ENCODE measurements around the gene DLGAP1.
"Not testable (repeated sequence)": the region's sequence is repeated elsewhere in the genome, so short reads cannot be mapped to it uniquely, and the experiment has no call there.

The DLGAP1 gene

DNA sequence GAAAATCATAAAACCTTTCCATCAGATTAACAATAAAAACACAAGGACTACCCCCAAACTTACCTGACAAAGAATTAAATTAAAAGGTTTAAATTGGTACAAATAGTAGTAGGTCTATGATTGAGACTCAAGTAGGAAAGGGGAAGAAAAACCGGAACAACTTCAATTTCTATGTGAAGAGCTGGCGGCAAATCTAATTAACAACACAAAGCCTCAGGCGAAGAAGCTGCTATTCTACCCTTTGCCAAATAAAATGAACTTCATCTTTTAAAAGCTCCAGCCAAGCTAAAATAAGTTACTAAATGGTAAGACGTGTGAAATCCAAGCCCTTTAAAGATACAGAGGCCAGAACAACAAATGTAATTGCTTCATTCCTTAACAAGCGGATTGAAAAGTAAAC is 146.5 kb downstream of the DLGAP1 start:
- Histone ChIP-seq H3K36me3 (no peaks in the 10 kb centered on the region), H3K4me3 (ENCODE audit: low read depth, low read length) (no peak overlapping the region), H3K27ac (no peak overlapping the region), H3K27me3 (ENCODE audit: insufficient read depth, low read depth, severe bottlenecking) (peaks cover 65% of the 10 kb centered on the region), H3K9me3 (ENCODE audit: severe bottlenecking) (no peaks in the 10 kb centered on the region)
- no peak for DNase-seq
- no peak for TF ChIP-seq CTCF (IDR thresholded peaks at IDR 0.05; ENCODE audit: low read depth, low read length)

DNA sequence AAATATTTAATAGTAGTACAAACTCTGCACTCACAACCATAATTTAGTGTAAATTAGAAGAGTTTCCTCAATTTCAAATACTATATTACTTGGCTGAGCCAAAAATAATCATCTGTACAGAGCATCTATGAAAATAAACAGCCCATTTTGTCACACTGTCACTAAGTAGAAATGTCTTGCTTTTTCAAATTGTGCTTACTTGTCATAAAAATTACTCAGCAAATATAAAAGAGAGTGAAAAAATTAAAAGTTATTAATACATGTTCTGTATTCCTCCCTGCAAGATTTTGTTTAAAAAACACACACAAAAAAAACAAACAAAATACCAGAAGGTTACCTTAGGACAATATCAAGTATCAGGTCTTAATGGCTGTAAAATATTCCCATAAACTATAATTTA is 155.7 kb downstream of the DLGAP1 start:
- no peak for TF ChIP-seq CTCF (IDR thresholded peaks at IDR 0.05; ENCODE audit: low read depth, low read length)

GRCh38 chr18:4293337-4293736 is 161.8 kb downstream of the DLGAP1 start:
- Histone ChIP-seq H3K27me3 (ENCODE audit: insufficient read depth, low read depth, severe bottlenecking) (peaks cover 40% of the 10 kb centered on the region), H3K27ac (no peak overlapping the region), H3K4me3 (ENCODE audit: low read depth, low read length) (no peak overlapping the region), H3K9me3 (ENCODE audit: severe bottlenecking) (no peaks in the 10 kb centered on the region), H3K36me3 (no peaks in the 10 kb centered on the region)
- DNase-seq: no peak
- TF ChIP-seq CTCF (IDR thresholded peaks at IDR 0.05; ENCODE audit: low read depth, low read length): no peak

More for the DNA sequence above, 155.7 kb downstream of the DLGAP1 start:
- Histone ChIP-seq H3K4me3 (ENCODE audit: low read depth, low read length) (no peak overlapping the region), H3K27ac (no peak overlapping the region), H3K27me3 (ENCODE audit: insufficient read depth, low read depth, severe bottlenecking) (peaks cover 36% of the 10 kb centered on the region), H3K9me3 (ENCODE audit: severe bottlenecking) (no peaks in the 10 kb centered on the region), H3K36me3 (no peaks in the 10 kb centered on the region)
- DNase-seq: no peak

DNA sequence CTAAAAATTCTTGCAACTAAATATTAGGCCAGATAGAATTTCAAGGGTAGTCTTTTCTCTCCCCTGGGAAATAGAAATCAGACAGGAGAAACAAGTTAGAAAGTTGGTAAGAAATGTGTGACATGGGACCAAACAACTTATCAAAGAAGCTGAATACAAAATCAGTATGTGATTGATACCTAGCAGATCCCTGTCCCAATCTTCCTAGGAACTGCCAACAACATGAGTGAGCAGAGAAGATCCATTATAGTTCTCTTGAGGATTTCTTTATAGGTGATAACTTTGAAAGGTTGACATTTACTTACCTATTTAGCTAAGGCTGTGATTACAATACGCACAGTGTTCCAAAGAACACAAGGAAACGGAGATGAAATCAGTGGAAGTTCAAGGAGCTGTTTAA is 162.4 kb downstream of the DLGAP1 start:
- Histone ChIP-seq H3K9me3 (ENCODE audit: severe bottlenecking) (no peaks in the 10 kb centered on the region), H3K27ac (no peak overlapping the region), H3K36me3 (no peaks in the 10 kb centered on the region), H3K4me3 (ENCODE audit: low read depth, low read length) (no peak overlapping the region), H3K27me3 (ENCODE audit: insufficient read depth, low read depth, severe bottlenecking) (peaks cover 45% of the 10 kb centered on the region)
- TF ChIP-seq CTCF (IDR thresholded peaks at IDR 0.05; ENCODE audit: low read depth, low read length): no peak
- no peak for DNase-seq

- peaks cover 41% of the 10 kb centered on the region for H3K27me3 ChIP-seq (ENCODE audit: insufficient read depth, low read depth, severe bottlenecking)
- H3K36me3 ChIP-seq; DNase-seq; H3K27ac ChIP-seq; H3K4me3 ChIP-seq (ENCODE audit: low read depth, low read length); H3K9me3 ChIP-seq (ENCODE audit: severe bottlenecking): not testable (repeated sequence)
Observed at GRCh38 chr18:4287340-4287739, 167.8 kb downstream of the DLGAP1 start.

GRCh38 chr18:4286256-4286655 is 168.9 kb downstream of the DLGAP1 start:
- no peak for TF ChIP-seq CTCF (IDR thresholded peaks at IDR 0.05; ENCODE audit: low read depth, low read length)
- no peak for DNase-seq
- Histone ChIP-seq H3K36me3 (no peaks in the 10 kb centered on the region), H3K9me3 (ENCODE audit: severe bottlenecking) (no peaks in the 10 kb centered on the region), H3K27me3 (ENCODE audit: insufficient read depth, low read depth, severe bottlenecking) (peaks cover 49% of the 10 kb centered on the region), H3K4me3 (ENCODE audit: low read depth, low read length) (no peak overlapping the region), H3K27ac (no peak overlapping the region)

Data from WERI-Rb-1 (cell line).